Kasumi-1 (cell line): ENCODE results near the gene RNF41.
"Not testable (repeated sequence)": the region's sequence is repeated elsewhere in the genome, so short reads cannot be mapped to it uniquely, and the experiment has no call there.

ENCODE experiments used
- DNase-seq, 2 experiments: peaks; one replicate each; lab custom pipeline; 2025; lab: John Stamatoyannopoulos, UW

Gene RNF41

GRCh38 chr12:56208006-56208405 lies 13.7 kb downstream of the RNF41 start:
- no peak for DNase-seq

GRCh38 chr12:56206452-56207166 lies 15.1 kb downstream of the RNF41 start:
- DNase-seq = peak; percentile 64 to 69

DNA sequence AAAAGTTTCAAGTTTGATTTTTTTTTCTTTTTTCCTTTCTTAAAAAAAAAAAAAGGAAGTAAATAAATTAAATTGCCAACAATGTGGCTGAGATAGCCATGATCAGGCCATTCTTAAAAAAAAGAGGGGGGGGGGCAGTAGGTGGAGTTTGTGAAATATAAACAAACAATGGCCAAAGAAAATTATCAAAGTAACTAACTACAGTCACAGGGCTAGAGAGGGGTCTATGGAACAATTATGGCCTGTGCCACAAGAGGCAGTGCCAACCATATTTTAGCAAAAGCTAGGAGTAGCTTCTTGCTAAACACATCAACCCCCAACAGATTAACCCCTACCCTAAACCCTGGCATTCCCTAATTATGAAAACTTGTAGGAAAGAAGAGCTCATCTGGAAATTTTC lies 16.3 kb downstream of the RNF41 start:
- DNase-seq = peak in 1 of 2 experiments; percentile 32

DNA sequence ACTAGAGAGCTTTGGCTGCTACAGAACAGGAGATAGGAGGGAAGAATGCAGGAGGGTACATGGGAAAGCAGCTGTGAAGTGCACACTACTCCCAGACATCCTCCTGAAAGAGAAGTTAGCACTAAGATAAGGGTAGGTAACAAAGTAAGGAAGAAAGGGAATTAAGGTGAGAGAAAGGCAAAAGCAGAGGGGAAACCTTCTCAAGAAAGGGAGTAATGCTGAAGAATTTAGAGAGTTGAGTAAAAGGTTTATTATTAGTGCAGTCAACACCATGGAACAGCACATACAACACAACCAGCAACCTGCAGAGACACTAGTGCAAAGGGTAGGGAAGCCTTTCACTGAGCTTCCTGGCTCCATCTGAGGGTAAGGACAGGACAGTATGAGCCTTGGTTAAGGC lies 17.4 kb downstream of the RNF41 start:
- no peak for DNase-seq

DNA sequence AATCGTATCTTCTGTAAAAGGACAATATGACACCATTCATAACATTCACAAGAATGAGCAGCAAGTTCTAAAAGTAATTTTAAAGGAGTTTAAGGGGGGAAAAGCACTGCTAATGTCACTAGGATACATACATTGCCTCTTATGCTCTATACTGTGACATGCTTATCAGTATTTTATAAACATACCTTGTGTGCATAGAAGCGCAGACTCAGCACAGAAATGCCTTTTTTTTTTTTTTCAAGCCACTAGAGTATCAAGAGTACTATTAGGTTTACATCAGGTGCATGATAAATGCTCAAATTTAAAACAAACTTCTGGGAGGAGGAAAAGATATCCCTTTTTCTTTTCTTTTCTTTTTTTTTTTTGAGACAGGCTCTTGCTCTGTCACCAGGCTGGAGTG lies 18.9 kb downstream of the RNF41 start:
- DNase-seq = no peak

DNA sequence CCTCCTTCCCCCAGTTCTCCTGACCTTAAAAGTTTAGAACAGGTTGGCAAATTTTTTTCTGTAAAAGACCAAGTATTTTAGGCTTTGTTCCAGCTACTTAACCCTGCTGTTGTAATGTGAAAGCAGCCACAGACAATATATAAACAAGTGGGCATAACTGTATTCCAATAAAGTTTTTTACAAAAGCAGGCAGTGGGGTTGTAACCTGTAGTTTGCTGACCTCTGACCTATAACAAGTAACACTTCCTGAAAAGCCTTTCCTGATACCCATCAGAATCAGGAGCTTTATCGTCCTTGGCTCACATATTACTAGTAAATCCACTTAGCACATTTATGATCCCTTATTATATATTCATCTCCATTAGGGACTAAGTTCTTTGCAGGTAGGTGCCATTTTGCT lies 19.4 kb downstream of the RNF41 start:
- no peak for DNase-seq

DNA sequence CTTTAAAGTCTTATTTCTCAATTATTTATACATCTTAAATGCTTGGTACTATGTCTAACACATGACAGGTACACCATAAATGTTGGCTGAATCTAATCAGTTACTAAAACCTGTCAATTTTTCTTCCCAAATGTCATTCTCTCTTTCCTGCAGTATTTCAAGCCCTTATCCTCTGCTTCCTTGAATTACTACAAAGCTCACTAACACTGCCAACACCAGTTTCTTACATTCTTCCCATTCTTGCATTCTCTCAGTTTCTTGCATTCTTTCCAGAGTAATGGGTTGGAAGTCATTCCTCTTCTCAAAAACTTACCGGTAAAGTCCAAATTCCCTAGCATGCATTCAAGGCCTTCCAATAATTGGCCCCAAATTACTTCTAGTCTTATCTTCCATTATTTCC lies 22.9 kb downstream of the RNF41 start:
- no peak for DNase-seq

DNA sequence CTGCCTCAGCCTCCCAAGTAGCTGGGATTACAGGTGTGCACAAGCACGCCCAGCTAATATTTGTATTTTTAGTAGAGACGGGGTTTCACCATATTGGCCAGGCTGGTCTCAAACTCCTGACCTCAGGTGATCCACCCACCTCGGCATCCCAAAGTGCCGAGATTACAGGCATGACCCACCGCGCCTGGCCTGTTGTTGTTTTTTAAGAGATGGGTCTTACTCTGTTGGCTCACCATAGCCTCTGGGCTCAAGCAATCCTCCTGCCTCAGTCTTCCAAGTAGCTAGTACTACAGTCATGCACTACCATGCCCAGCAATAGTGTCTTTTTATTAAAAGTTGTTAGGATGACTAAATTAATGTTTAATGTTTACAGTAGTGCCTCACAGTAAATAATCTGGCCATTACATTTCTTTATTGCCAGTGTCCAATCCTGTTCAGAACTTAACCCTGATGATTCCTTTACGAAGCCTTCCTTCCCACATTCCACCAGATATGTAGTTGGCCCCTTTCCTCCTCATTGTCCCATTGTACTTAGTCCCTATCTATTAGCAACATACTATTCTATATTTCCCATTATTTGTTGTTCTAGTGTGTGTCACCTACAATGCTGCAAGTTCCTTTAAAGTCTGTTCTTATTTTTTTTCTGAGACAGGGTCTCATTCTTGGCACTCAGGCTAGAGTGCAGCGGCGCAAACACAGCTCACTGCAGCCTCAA lies 23.6 kb downstream of the RNF41 start:
- no peak for DNase-seq

GRCh38 chr12:56196818-56197550 lies 24.7 kb downstream of the RNF41 start:
- DNase-seq = not testable (repeated sequence)

GRCh38 chr12:56193025-56193578 lies 28.6 kb downstream of the RNF41 start:
- peak; percentile 86 to 91 for DNase-seq

GRCh38 chr12:56192582-56192981 lies 29.1 kb downstream of the RNF41 start:
- DNase-seq = no peak

GRCh38 chr12:56190695-56191155 lies 31.0 kb downstream of the RNF41 start:
- no peak for DNase-seq

DNA sequence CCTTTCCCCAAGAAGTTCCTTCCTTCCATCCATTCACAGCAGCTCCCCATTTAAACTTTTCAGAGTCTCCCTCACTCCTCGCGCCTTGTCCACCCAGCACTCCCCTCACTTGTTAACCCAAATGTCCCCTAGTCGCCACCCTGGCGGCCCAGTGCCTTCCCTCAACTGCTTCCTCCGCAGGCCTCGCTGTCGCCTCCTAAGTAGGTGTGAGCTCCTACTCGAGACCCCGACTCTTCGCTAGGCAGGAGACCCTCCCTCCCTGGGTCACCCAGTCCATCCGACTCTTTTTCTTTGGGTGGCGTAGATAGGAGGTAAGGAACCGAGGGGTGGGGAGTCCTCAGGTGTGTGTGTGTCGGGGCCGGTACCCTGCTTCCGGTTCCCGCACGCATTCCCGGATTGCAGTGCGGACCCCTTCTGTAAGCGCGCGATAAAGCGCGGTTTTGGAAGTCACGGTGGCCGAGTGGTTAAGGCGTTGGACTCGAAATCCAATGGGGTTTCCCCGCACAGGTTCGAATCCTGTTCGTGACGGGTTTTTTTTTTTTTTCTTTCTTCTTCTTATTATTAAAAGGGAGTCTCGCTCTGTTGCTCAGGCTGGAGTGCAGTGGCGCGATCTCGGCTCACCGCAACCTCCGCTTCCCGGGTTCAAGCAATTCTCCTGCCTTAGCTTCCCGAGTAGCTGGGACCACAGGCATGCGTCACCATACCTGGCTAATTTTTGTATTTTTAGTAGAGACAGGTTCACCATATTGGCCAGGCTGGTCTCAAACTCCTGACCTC lies 31.6 kb downstream of the RNF41 start:
- DNase-seq = peak; percentile 73 to 82

DNA sequence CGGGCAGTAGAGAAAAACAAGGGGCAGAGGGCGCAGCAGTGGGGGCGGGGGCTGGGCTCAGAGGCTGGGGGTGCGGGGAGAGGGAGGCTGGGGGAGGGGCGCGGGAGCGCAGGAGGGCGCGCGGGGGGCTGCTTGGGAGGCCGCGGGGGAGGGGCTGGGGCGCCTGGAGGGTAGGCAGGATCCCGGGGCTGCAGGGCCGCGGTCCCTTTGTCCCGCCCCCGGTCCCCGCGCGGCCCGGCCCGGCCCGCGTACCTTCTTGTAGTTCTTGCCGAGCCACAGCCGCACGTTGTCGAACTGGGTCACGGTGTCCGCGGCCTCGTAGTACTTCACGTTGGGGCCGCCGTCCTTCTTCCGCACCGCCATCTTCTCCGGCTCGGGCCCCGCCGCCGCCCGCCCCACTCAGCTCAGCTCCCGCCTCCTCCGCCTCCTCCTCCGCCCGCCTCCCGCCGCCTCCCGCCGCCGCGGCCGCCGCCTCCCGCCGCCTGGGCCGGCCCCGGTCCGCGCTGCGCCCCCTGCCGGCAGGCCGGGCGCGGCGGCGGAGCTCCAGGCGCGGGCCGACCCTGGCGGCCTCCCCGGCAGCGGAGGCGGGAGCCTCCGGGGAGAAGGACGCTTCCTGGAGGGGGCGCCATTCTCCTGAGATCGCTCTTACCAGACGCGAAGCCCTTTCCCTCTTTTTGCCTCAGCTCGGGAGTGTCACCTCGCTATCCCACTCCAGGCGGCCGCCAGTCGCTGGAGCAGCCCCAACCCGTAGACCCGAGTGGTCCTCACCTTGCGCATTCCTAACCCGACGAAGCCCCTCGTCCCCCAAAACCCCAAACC lies 32.4 kb downstream of the RNF41 start, which contains the start of gene SMARCC2:
TSS of gene SMARCC2 (minus strand) at position 385 of the 819 bp plus-strand sequence. CDS start at position 363, 22 bp downstream.
- DNase-seq = peak; percentile 75 to 87

GRCh38 chr12:56188778-56189098 lies 33.0 kb downstream of the RNF41 start:
- DNase-seq = no peak

- DNase-seq = peak; percentile 34 to 46
Observed at GRCh38 chr12:56188131-56188777, 33.5 kb downstream of the RNF41 start.

DNA sequence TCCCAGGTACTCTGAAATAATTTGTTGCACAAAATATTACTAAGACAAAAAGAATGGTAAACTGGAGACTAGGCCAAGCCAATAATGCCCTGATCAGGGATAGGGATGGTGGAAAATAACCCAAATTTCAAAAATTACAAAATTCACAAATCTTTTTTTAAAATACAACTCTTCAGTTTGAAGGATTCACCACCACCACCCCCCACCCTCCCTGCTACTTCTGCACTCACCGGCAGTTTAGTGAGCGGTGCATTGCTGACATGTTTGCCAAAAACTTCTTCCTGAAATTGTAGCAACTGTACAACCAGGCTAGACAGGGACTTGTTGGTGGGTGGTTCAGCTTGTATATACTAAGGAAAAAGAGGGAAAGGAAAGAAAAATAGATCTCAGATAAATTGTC lies 34.8 kb downstream of the RNF41 start:
- DNase-seq = no peak

DNA sequence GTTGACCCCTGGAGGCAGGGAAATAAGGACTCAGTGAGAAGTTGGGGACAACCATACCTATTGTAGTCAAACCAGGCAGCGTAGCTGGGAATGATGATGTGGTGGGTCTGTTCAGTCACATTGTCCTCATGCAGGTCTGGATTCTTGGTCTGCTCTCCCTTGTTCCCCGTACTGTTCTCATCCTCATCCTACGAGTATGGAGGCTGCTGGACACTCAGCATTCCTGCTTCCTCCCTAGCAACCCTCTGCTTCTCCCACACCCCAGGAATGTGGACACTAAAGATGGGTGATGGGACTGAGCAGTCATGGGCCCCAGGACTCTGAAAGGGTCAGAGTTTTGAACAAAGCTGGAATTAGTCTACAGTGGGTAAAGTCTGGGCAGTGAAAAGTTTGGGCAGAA lies 43.4 kb downstream of the RNF41 start:
- no peak for DNase-seq

GRCh38 chr12:56172839-56173238 lies 48.9 kb downstream of the RNF41 start:
- no peak for DNase-seq

- no peak for DNase-seq
Observed at GRCh38 chr12:56169229-56169759, 52.4 kb downstream of the RNF41 start.
